Mesenchymal stem cell (in vitro differentiated cells and primary cell): ENCODE data around the gene MAGEB1.

Source experiments
- DNase-seq: peaks from one replicate; pipeline ENCODE4 v3.0.0-alpha.2; 2013
- H2AFZ ChIP-seq: one replicate; pipeline ENCODE4 v1.6.1; 2013; ENCODE audit warnings: low read depth, mild to moderate bottlenecking, control low read depth, inconsistent platforms, low read length, moderate library complexity
- H2AK5ac ChIP-seq: 2 replicates; pipeline ENCODE4 v1.6.1; 2013; ENCODE audit warnings: low read length, moderate library complexity, mild to moderate bottlenecking, inconsistent platforms; ENCODE audit not compliant: severe bottlenecking
- H2BK120ac ChIP-seq: one replicate; pipeline ENCODE4 v1.6.1; 2013; ENCODE audit warnings: low read depth, mild to moderate bottlenecking, inconsistent platforms, low read length, moderate library complexity
- H2BK12ac ChIP-seq, 2 experiments: one replicate each; pipeline ENCODE4 v1.6.1; 2013; ENCODE audit warnings: inconsistent platforms in 2 of 2, low read length in 2 of 2, mild to moderate bottlenecking in 2 of 2, moderate library complexity in 2 of 2, control low read depth in 1 of 2
- H2BK15ac ChIP-seq: one replicate; pipeline ENCODE4 v1.6.1; 2013; ENCODE audit warnings: mild to moderate bottlenecking, low read depth, inconsistent platforms; ENCODE audit not compliant: poor library complexity, severe bottlenecking
- H2BK5ac ChIP-seq: 2 replicates; pipeline ENCODE4 v1.6.1; 2013; ENCODE audit warnings: low read depth, mild to moderate bottlenecking, low read length, control low read depth, inconsistent platforms; ENCODE audit not compliant: poor library complexity, severe bottlenecking
- H3K14ac ChIP-seq, 2 experiments: one replicate each; pipeline ENCODE4 v1.6.1; 2013; ENCODE audit warnings: inconsistent platforms in 2 of 2, low read length in 2 of 2, control low read depth in 1 of 2, mild to moderate bottlenecking in 1 of 2, moderate library complexity in 1 of 2
- H3K18ac ChIP-seq, 2 experiments: one replicate each; pipeline ENCODE4 v1.6.1; 2013; ENCODE audit warnings: inconsistent platforms in 2 of 2, low read length in 2 of 2, control low read depth in 1 of 2, low read depth in 1 of 2, mild to moderate bottlenecking in 1 of 2
- H3K23ac ChIP-seq, 2 experiments: one replicate each; pipeline ENCODE4 v1.6.1; 2013; ENCODE audit warnings: inconsistent platforms in 2 of 2, low read length in 2 of 2, mild to moderate bottlenecking in 2 of 2, moderate library complexity in 2 of 2, control low read depth in 1 of 2
- H3K27ac ChIP-seq: 2 replicates; pipeline ENCODE4 v1.5.1; 2013; ENCODE audit warnings: mild to moderate bottlenecking, moderate library complexity, low read length, control low read depth, inconsistent platforms; ENCODE audit not compliant: poor library complexity, severe bottlenecking
- H3K27me3 ChIP-seq, 2 experiments: 2 replicates each; pipeline versions ENCODE4 v1.6.1 to v1.7.0; 2013; ENCODE audit warnings: low read length in 2 of 2, mild to moderate bottlenecking in 2 of 2, moderate library complexity in 2 of 2, control low read depth in 1 of 2, inconsistent platforms in 1 of 2; ENCODE audit not compliant: control insufficient read depth in 1 of 2, insufficient read depth in 1 of 2
- H3K36me3 ChIP-seq, 2 experiments: 2 replicates each; pipeline versions ENCODE4 v1.6.1 to v1.7.0; 2013; ENCODE audit warnings: low read length in 2 of 2, control low read depth in 1 of 2, inconsistent platforms in 1 of 2, low read depth in 1 of 2, mild to moderate bottlenecking in 1 of 2; ENCODE audit not compliant: insufficient read depth in 2 of 2, control insufficient read depth in 1 of 2
- H3K4ac ChIP-seq, 2 experiments: one replicate each; pipeline ENCODE4 v1.6.1; 2013; ENCODE audit warnings: inconsistent platforms in 2 of 2, low read length in 2 of 2, mild to moderate bottlenecking in 2 of 2, moderate library complexity in 2 of 2, control low read depth in 1 of 2, low read depth in 1 of 2
- H3K4me1 ChIP-seq: 2 replicates; pipeline ENCODE4 v1.6.1; 2013; ENCODE audit warnings: low read depth, low read length, control low read depth; ENCODE audit not compliant: control insufficient read depth, insufficient read depth
- H3K4me2 ChIP-seq: 2 replicates; pipeline ENCODE4 v1.6.1; 2013; ENCODE audit warnings: low read length, mild to moderate bottlenecking, inconsistent platforms; ENCODE audit not compliant: poor library complexity, severe bottlenecking
- H3K4me3 ChIP-seq, 2 experiments: 2 replicates each; pipeline versions ENCODE4 v1.5.1 to v1.7.0; 2013; ENCODE audit warnings: low read length in 2 of 2, mild to moderate bottlenecking in 2 of 2, control low read depth in 1 of 2, low read depth in 1 of 2; ENCODE audit not compliant: insufficient read depth in 1 of 2
- H3K79me1 ChIP-seq: replicated peaks from 2 replicates; pipeline ENCODE4 v1.6.1; 2013; ENCODE audit warnings: mild to moderate bottlenecking, control low read depth, low read length, inconsistent platforms; ENCODE audit not compliant: poor library complexity, severe bottlenecking
- H3K9ac ChIP-seq: 2 replicates; pipeline ENCODE4 v1.7.0; 2013; ENCODE audit warnings: mild to moderate bottlenecking, low read length, moderate library complexity
- H3K9me3 ChIP-seq: 2 replicates; pipeline ENCODE4 v1.7.0; 2013; ENCODE audit warnings: mild to moderate bottlenecking, low read length; ENCODE audit not compliant: control insufficient read depth
- H4K8ac ChIP-seq: one replicate; pipeline ENCODE4 v1.6.1; 2013; ENCODE audit warnings: inconsistent platforms, mild to moderate bottlenecking, low read length, moderate library complexity
- H4K91ac ChIP-seq: one replicate; pipeline ENCODE4 v1.6.1; 2013; ENCODE audit warnings: mild to moderate bottlenecking, low read length, inconsistent platforms
- WGBS: methylation state at CpG from one replicate; pipeline ENCODE4 v1.1.7; 2013; ENCODE audit warnings: mixed read lengths; 5-methylcytosine and 5-hydroxymethylcytosine counted together

The MAGEB1 gene

DNA sequence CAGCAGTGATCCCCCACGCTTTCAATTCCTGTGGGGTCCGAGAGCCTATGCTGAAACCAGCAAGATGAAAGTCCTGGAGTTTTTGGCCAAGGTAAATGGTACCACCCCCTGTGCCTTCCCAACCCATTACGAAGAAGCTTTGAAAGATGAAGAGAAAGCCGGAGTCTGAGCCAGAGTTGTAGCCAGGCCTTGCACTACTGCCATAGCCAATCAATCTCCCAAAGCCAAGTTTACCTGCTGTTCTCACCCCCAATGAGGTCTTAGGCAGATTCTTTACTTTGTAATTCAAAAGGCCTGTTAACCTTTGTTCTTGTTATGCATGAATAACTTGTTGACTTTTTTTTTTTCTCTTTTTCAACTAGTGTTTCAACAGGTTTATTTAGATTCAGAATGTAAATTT is 27.6 kb upstream of the MAGEB1 start:
- Histone ChIP-seq H3K36me3 (no peaks in the 10 kb centered on the region), H3K9me3 (no peaks in the 10 kb centered on the region), H2BK5ac (no peak overlapping the region), H2BK120ac (no peak overlapping the region), H3K4ac (no peak overlapping the region), H2BK12ac (no peak overlapping the region), H4K91ac (no peak overlapping the region), H3K4me2 (no peak overlapping the region), H4K8ac (no peak overlapping the region), H3K14ac (no peak overlapping the region), H3K18ac (no peak overlapping the region), H3K27me3 (peaks cover 0 to 7% of the 10 kb centered on the region in 2 experiments), H2AFZ (no peak overlapping the region), H3K4me1 (no peaks in the 10 kb centered on the region), H3K4me3 (no peak overlapping the region), H3K27ac (no peak overlapping the region), H3K23ac (no peak overlapping the region), H3K9ac (no peak overlapping the region), H2AK5ac (no peak overlapping the region), H3K79me1 (no peaks in the 10 kb centered on the region), H2BK15ac (no peak overlapping the region)
- WGBS: 91% methylated on average over 2 of the region's 4 CpGs
- no peak for DNase-seq

DNA sequence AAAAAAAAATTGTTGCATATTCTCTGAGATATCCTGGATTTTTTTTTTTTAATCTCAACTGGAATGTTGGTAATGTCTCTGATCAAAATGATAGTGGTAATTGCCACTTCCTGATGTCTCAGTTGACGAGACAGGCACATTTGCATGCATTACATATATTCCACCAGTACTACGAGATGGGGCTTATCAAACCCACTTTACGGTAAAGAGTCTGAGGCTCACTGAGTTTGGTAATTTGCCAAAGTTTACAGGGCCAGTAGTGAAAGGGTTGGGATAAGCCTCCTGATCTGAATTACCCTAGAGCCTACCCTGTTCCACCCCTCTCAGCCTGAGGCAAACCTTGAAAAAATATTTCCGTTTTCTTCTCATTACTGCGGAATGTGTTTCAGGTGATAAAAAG is 26.3 kb upstream of the MAGEB1 start:
- Histone ChIP-seq H3K14ac (no peak overlapping the region), H4K91ac (no peak overlapping the region), H3K4ac (no peak overlapping the region), H3K79me1 (no peaks in the 10 kb centered on the region), H3K4me3 (no peak overlapping the region), H3K9ac (no peak overlapping the region), H3K9me3 (no peaks in the 10 kb centered on the region), H3K27me3 (peaks cover 0 to 7% of the 10 kb centered on the region in 2 experiments), H4K8ac (no peak overlapping the region), H2AK5ac (no peak overlapping the region), H2BK12ac (no peak overlapping the region), H3K27ac (no peak overlapping the region), H3K18ac (no peak overlapping the region), H3K4me2 (no peak overlapping the region), H2AFZ (no peak overlapping the region), H2BK120ac (no peak overlapping the region), H3K4me1 (no peaks in the 10 kb centered on the region), H3K36me3 (no peaks in the 10 kb centered on the region), H3K23ac (no peak overlapping the region), H2BK15ac (no peak overlapping the region), H2BK5ac (no peak overlapping the region)
- no peak for DNase-seq
- 0% methylated on average over 1 of the region's 5 CpGs for WGBS

DNA sequence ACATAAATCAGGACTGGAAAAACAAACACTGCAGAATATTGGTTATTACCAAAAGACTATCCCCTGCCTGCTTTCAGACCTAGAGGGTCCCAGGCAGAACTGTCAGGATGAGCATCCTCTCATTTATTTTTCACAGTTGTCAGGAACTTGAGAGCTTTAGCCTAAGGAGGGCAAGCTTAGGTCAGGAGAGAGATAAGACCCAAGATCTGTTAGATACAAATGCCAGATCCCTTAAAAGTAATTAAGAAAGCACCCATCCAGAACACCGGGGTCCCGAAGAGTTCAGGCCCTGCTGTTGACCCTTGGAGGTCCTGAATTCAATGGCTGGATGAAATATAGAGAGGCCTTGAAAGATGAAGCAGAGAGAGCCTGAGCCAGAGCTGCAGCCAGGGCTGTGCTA is 22.4 kb upstream of the MAGEB1 start:
- no peak overlapping the region for H3K14ac ChIP-seq
- no peak overlapping the region for H3K18ac ChIP-seq
- no peak overlapping the region for H3K4me3 ChIP-seq
- 0% methylated on average over 2 of the region's 2 CpGs for WGBS
- H3K9me3 ChIP-seq: no peaks in the 10 kb centered on the region
- no peak overlapping the region for H2AFZ ChIP-seq
- no peak overlapping the region for H2BK15ac ChIP-seq
- H3K36me3 ChIP-seq: no peaks in the 10 kb centered on the region
- H3K4ac ChIP-seq: no peak overlapping the region
- H2BK120ac ChIP-seq: no peak overlapping the region
- no peak overlapping the region for H3K27ac ChIP-seq
- H3K4me1 ChIP-seq: no peaks in the 10 kb centered on the region
- DNase-seq: no peak
- no peaks in the 10 kb centered on the region for H3K79me1 ChIP-seq
- no peak overlapping the region for H3K4me2 ChIP-seq
- no peak overlapping the region for H2BK5ac ChIP-seq
- no peak overlapping the region for H4K91ac ChIP-seq
- H3K23ac ChIP-seq: no peak overlapping the region
- H4K8ac ChIP-seq: no peak overlapping the region
- peaks cover 0 to 15% of the 10 kb centered on the region in 2 experiments for H3K27me3 ChIP-seq
- H3K9ac ChIP-seq: no peak overlapping the region
- no peak overlapping the region for H2BK12ac ChIP-seq
- no peak overlapping the region for H2AK5ac ChIP-seq

DNA sequence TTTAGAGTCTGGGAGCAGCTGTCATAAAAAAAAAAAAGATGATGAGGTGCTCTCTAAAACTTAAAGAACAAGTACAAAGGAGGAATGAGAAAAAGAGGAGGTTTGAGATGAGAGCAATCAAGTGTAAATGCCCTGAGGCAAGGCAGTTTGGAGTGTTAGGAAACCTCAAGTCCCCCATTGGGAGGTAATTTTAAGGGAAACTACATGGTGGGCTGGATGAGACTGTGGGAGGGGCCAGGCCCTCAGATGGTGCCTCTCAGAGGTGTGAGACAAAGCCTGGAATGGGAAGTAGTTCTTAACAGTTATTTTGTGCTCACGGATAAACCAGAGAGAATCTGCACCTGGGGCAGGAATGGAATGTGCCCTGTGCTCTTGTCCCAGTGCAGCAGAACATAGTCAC is 18.4 kb upstream of the MAGEB1 start:
- Histone ChIP-seq H3K4me2 (no peak overlapping the region), H3K9me3 (no peaks in the 10 kb centered on the region), H3K4me1 (no peaks in the 10 kb centered on the region), H3K9ac (no peak overlapping the region), H2BK12ac (no peak overlapping the region), H2BK5ac (no peak overlapping the region), H3K27ac (no peak overlapping the region), H3K14ac (no peak overlapping the region), H3K36me3 (no peaks in the 10 kb centered on the region), H4K91ac (no peak overlapping the region), H2BK120ac (no peak overlapping the region), H2BK15ac (no peak overlapping the region), H3K23ac (no peak overlapping the region), H3K4ac (no peak overlapping the region), H4K8ac (no peak overlapping the region), H3K27me3 (peaks cover 0 to 17% of the 10 kb centered on the region in 2 experiments), H3K18ac (no peak overlapping the region), H3K79me1 (no peaks in the 10 kb centered on the region), H2AK5ac (no peak overlapping the region), H3K4me3 (no peak overlapping the region), H2AFZ (no peak overlapping the region)
- WGBS: 67% methylated on average over 1 of the region's 1 CpG
- DNase-seq: no peak
